AG04449 (cell line): Measurements from ENCODE around the gene DSE.

Source experiments
- CTCF ChIA-PET: fragments of 350-600 bp; formaldehyde crosslinking; extraction: SDS; loops from one replicate; lab custom pipeline; 2021; ENCODE audit warnings: antibody characterized with exemption; lab: Yijun Ruan, JAX
- POLR2A ChIA-PET: fragments of 400-600, 350-600 bp; formaldehyde crosslinking; extraction: SDS; loops from one replicate; lab custom pipeline; 2020; ENCODE audit warnings: antibody characterized with exemption, inconsistent platforms; lab: Yijun Ruan, JAX
- DNase-seq: peaks from one replicate; pipeline ENCODE4 v3.0.0-alpha.2; 2010; ENCODE audit warnings: low read depth, low spot score
- H3K4me3 ChIP-seq: 2 replicates; pipeline ENCODE4 v1.5.1; 2011; ENCODE audit warnings: low read depth, mild to moderate bottlenecking, control low read depth, low read length
- CTCF ChIP-seq: IDR thresholded peaks from one replicate; pipeline ENCODE4 v1.5.1; 2011; ENCODE audit warnings: mild to moderate bottlenecking, moderate library complexity, low read length, control low read depth, inconsistent platforms; ENCODE audit not compliant: insufficient read depth; ENCODE audit errors: missing control alignments

Gene DSE

GRCh38 chr6:116398316-116399010, 27.7 kb downstream of the DSE start:
- peak overlapping the region; percentile 27; the same call in 1 of the 2 replicates for H3K4me3 ChIP-seq
- no peak for TF ChIP-seq CTCF
- POLR2A ChIA-PET, result no interaction called here
- CTCF ChIA-PET, result no interaction called here
- no peak for DNase-seq

DNA sequence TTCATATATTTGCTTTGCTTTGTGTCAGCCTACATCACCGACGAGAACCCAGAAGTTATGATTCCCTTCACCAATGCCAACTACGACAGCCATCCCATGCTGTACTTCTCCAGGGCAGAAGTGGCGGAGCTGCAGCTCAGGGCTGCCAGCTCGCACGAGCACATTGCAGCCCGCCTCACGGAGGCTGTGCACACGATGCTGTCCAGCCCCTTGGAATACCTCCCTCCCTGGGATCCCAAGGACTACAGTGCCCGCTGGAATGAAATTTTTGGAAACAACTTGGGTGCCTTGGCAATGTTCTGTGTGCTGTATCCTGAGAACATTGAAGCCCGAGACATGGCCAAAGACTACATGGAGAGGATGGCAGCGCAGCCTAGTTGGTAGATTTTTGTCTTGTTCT, 28.5 kb downstream of the DSE start:
- TF ChIP-seq CTCF, result no peak
- ChIA-PET CTCF (no interaction called here), POLR2A (no interaction called here)
- no peak for DNase-seq
- no peak overlapping the region for H3K4me3 ChIP-seq

DNA sequence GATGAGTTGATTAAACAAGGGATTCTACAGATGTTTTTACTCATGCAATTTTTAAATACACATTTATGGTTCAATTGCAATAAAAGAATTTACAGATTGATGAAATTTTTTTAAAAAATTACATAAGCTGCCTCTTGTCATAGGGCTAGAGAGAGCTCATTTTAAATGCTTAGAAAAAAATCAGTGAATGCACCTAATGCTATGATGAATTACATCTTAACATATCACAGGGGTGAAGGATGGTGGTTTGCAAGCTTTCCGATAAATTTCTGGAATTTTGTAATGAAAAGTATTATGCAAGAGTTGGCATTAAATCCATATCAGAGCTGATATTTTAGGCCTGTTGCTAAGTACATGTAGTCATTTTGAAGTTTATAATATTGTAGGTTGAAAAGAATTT, 29.6 kb downstream of the DSE start:
- TF ChIP-seq CTCF, result no peak
- no peak for DNase-seq
- CTCF ChIA-PET, result interaction anchor here (1.1 to 2.9 kb wide), 5 partner anchors 40 to 132 kb away, joined by 3 to 10 read pairs (median 3); partner anchors contain the start of gene CALHM5
- H3K4me3 ChIP-seq, result no peak overlapping the region
- POLR2A ChIA-PET, result interaction anchor here (1.5 kb wide), 1 partner anchor 29 kb away, joined by 5 read pairs; the partner anchor contains the start of gene DSE

GRCh38 chr6:116402108-116402937, 31.6 kb downstream of the DSE start:
- no peak for TF ChIP-seq CTCF
- POLR2A ChIA-PET, result no interaction called here
- CTCF ChIA-PET, result interaction anchor here (0.8 to 2.9 kb wide), 11 partner anchors 9 to 133 kb away, joined by 3 to 14 read pairs (median 4); no protein-coding TSS in a partner anchor

GRCh38 chr6:116403205-116403604, 32.5 kb downstream of the DSE start:
- POLR2A ChIA-PET, result no interaction called here
- no peak overlapping the region for H3K4me3 ChIP-seq
- CTCF ChIA-PET, result interaction anchor here (0.9 to 2.3 kb wide), 5 partner anchors 10 to 134 kb away, joined by 3 to 14 read pairs (median 4); no protein-coding TSS in a partner anchor
- TF ChIP-seq CTCF, result no peak
- DNase-seq, result no peak

More at GRCh38 chr6:116402108-116402937, 31.6 kb downstream of the DSE start:
- no peak overlapping the region for H3K4me3 ChIP-seq
- no peak for DNase-seq
